GM03348 (cell line): ENCODE data around the gene ARHGAP1.

Experiments
- DNase-seq: peaks from one replicate; pipeline ENCODE4 v3.0.0; 2012; ENCODE audit warnings: low spot score

Gene ARHGAP1

GRCh38 chr11:46694072-46694471, 6.3 kb downstream of the ARHGAP1 start:
- no peak for DNase-seq

DNA sequence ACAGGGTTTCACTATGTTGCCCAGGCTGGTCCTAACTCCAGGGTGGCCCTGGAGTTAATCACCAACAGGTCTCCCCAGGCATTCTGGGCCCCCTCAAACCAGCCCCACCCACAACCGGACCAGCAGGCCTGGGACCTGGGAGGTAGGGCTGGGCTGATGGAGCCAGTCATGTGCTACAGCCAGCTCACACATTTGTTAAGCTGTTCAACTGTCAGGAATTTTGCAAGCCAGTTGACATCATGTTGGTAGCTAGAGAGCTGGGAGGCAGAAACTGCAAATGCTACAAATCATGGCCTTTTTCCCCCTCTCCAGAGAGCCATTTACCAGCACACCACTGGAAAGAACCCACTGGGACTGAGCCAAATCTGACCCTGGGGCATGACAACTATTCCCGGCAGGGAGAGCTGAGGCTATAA, 6.8 kb downstream of the ARHGAP1 start:
- DNase-seq = no peak

DNA sequence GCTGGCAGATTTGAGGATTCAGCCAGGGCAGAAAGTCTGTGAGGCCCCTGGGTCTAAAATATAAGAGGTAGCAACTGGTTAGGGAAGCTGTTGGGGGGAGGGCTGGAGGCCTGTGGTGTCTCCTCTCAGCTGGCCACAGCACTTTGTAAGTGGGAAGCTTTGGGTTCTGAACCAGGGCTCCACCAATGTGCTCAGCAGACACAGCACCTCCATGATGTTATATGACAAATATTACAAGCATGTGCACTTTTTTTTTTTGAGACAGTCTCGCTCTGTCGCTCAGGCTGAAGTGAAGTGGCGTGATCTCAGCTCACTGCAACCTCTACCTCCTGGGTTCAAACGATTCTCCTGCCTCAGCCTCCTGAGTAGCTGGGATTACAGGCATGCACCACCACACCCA, 8.0 kb downstream of the ARHGAP1 start:
- DNase-seq = no peak

DNA sequence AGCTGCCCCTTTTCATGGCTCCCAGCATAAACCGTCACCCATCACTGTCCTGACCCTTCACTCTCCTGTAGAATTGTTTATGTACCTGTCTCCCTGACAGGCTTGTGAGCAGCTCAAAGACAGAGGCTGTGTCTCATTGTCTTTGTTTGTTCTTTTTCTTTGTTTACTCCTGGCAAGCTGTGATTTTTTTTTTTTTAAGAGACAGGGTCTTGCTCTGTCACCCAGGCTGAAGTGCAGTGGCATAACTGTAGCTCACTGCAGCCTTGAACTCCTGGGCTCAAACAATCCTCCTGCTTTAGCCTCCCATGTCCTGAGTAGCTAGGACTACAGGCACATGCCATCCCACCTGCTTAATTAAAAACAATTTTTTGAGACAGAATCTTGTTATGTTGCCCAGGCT, 9.7 kb downstream of the ARHGAP1 start:
- no peak for DNase-seq

GRCh38 chr11:46686886-46687795, 13.3 kb downstream of the ARHGAP1 start:
- peak; percentile 71 for DNase-seq

DNA sequence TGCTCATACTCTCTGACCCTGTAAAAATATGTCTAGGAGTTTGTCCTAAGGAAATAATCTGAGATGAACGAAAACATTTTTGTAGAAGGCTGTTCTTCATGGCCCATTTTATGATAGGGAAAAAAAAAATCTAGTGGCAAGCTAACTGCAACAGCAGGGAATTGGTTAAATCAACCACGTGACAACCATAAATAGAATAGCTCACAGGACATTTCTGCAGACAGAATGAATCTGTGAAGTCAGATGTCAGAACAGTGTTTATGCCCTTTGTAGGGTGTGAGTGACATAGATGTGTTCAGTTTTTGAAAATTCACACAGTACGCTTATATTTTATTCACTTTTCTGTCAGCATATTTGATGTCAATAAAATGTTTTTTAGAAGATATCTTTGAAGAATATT, 16.1 kb downstream of the ARHGAP1 start:
- DNase-seq = no peak

DNA sequence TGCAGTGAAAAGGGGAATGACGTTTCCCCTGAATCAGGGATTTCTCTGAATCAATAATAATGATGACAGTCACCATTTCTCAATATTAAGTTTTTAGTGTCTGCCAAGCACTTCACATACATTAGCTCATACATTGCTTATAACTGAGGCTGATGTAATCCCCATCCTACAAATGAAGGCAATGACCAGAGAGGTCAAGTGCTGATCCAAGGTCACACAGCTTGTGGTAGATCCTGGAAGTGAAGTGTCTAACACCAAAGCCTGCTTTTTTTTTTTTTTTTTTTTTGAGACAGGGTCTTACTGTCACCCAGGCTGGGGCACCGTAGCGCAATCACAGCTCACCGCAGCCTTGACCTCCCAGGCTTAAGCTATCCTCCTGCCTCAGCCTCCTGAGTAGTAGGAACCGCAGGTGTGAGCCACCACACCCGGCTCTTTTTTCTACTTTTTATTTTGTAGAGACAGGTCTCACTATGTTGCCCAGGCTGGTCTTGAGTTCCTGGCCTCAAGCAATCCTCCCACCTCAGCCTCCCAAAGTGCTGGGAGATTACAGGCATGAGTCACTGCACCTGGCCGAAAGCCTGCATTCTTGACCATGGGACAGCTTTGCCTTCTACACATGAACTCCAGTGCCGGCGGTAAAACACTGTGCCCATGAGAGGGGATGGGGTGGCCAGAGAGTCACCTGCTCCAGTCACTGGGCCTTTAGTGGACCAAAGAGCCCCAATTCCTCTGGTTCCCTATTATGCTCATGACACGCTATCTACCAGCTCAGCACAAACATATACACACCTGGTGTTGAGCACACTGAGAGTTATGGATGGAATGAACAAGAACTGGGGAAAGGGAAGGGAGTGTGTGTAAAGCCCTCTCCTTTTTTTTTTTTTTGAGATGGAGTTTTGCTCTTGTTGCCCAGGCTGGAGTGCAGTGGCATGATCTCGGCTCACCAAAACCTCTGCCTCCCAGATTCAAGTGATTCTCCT, 17.4 kb downstream of the ARHGAP1 start:
- no peak for DNase-seq

- DNase-seq = no peak
Measured at GRCh38 chr11:46681814-46682213, 18.6 kb downstream of the ARHGAP1 start.

DNA sequence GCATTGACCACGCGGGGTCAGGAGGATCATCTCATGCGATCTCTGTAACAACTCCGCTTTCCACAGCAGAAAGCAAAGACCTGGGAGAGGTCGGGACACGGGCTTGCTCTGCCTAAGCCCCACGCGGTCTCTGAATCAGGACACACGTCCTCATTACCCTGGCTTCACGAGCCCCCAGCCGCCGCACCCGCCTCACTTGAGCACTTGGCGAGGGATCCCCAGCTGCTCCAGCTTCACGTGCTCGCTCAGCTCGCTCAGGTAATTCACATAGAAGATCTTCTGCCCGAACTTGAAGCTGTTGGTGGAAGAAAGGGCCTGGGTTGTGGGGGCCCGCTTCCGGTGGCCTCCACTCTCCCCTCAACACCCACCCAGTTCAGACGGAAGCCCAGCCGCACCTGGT, 19.6 kb downstream of the ARHGAP1 start:
- no peak for DNase-seq

GRCh38 chr11:46680164-46680760, 20.2 kb downstream of the ARHGAP1 start:
- DNase-seq = no peak

GRCh38 chr11:46679241-46680163, 20.9 kb downstream of the ARHGAP1 start:
- DNase-seq = no peak

- DNase-seq = no peak
Measured at GRCh38 chr11:46678741-46679130, 21.7 kb downstream of the ARHGAP1 start.

- DNase-seq = no peak
Measured at GRCh38 chr11:46677991-46678740, 22.3 kb downstream of the ARHGAP1 start.

GRCh38 chr11:46677169-46677568, 23.2 kb downstream of the ARHGAP1 start:
- DNase-seq = no peak

- DNase-seq = no peak
Measured at GRCh38 chr11:46676436-46677158, 23.8 kb downstream of the ARHGAP1 start.

GRCh38 chr11:46675949-46676348, 24.5 kb downstream of the ARHGAP1 start:
- no peak for DNase-seq

DNA sequence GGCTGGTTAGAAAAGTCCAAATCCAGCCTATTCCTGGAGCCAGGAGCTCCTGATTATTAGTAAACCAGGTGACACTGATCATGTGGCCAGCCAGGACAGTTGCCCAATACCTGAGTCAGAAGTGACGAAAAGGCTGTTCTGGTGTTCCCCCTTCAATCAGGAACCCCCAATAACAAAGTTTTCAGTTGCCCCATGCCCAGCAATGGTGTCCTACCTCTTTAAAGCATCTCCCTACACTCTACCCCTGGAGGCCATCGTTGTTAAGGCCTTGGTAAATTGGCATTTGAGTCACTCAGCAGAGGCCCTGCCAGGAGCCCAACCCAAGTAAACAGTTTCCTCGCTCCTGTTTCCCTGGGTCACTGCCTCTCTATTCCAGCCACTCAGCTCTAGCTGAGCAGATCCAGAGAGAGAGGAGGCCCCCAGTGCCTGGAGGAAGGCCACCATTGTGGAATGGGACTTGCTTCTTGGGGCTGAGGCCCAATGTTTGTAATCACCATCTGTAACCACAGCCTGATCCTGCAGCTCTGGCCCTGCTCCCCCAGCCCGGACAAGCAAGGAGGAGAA, 25.0 kb downstream of the ARHGAP1 start:
- peak; percentile 77 for DNase-seq

- peak; percentile 37 for DNase-seq
Measured at GRCh38 chr11:46674463-46675287, 25.7 kb downstream of the ARHGAP1 start.
